ENCODE results near the gene LTBP1.
"Not testable (repeated sequence)": the region's sequence is repeated elsewhere in the genome, so short reads cannot be mapped to it uniquely, and the experiment has no call there.

The LTBP1 gene

GRCh38 chr2:33366473-33366872 is 419.7 kb downstream of the LTBP1 start:
- DNase-seq, result no peak

- DNase-seq, result not testable (repeated sequence)
Observed at GRCh38 chr2:33368524-33368923, 421.8 kb downstream of the LTBP1 start.

- no peak for DNase-seq
Observed at GRCh38 chr2:33369191-33369590, 422.4 kb downstream of the LTBP1 start.

- no peak for DNase-seq
Observed at GRCh38 chr2:33370636-33371265, 424.0 kb downstream of the LTBP1 start.

GRCh38 chr2:33371304-33372090 is 424.7 kb downstream of the LTBP1 start:
- no peak for DNase-seq

- DNase-seq, result peak; percentile 42
Observed at GRCh38 chr2:33372940-33373553, 426.3 kb downstream of the LTBP1 start.

- no peak for DNase-seq
Observed at GRCh38 chr2:33373986-33374385, 427.2 kb downstream of the LTBP1 start.

GRCh38 chr2:33375054-33375453 is 428.3 kb downstream of the LTBP1 start:
- no peak for DNase-seq

GRCh38 chr2:33377048-33377447 is 430.3 kb downstream of the LTBP1 start:
- no peak for DNase-seq

GRCh38 chr2:33378556-33379210 is 431.9 kb downstream of the LTBP1 start:
- DNase-seq, result no peak

GRCh38 chr2:33380001-33380609 is 433.4 kb downstream of the LTBP1 start:
- DNase-seq, result no peak

- no peak for DNase-seq
Observed at GRCh38 chr2:33380719-33381118, 434.0 kb downstream of the LTBP1 start.

- DNase-seq, result no peak
Observed at GRCh38 chr2:33381301-33381858, 434.6 kb downstream of the LTBP1 start.

GRCh38 chr2:33383855-33384598 is 437.3 kb downstream of the LTBP1 start:
- no peak for DNase-seq

GRCh38 chr2:33384599-33384961 is 437.8 kb downstream of the LTBP1 start:
- no peak for DNase-seq

GRCh38 chr2:33388996-33389395 is 442.2 kb downstream of the LTBP1 start:
- DNase-seq, result no peak

- DNase-seq, result not testable (repeated sequence)
Observed at GRCh38 chr2:33389695-33390094, 442.9 kb downstream of the LTBP1 start.

- DNase-seq, result no peak
Observed at GRCh38 chr2:33391529-33392255, 444.9 kb downstream of the LTBP1 start.

- DNase-seq, result no peak
Observed at GRCh38 chr2:33392366-33392765, 445.6 kb downstream of the LTBP1 start.

- no peak for DNase-seq
Observed at GRCh38 chr2:33395034-33395433, 448.3 kb downstream of the LTBP1 start.

GRCh38 chr2:33395655-33396249 is 449.0 kb downstream of the LTBP1 start:
- DNase-seq, result no peak
